Effector memory CD8-positive, alpha-beta T cell (primary cell): Measurements from ENCODE around the gene TSPAN18.
A peak's percentile ranks its signal among the peaks of the same experiment; 100 is the strongest.

Source experiments
- ATAC-seq: fragments of 150-1000 bp; cut with Tn5 transposase; replicated peaks from 2 replicates; pipeline ENCODE4 v1.10.0; 2021; ENCODE audit warnings: mild to moderate bottlenecking, moderate library complexity
- DNase-seq, 3 experiments: peaks; one replicate each; pipeline ENCODE4 v3.0.0; 2021
- H3K27ac Mint-ChIP-seq, 2 donors: one replicate each; pipeline ENCODE4 v1.8.0; 2022; ENCODE audit warnings: mild to moderate bottlenecking in 2 of 2, mixed read lengths in 2 of 2, moderate library complexity in 2 of 2
- H3K27me3 Mint-ChIP-seq, 2 donors: one replicate each; pipeline ENCODE4 v1.8.0; 2022; ENCODE audit warnings: mixed read lengths in 2 of 2
- H3K36me3 Mint-ChIP-seq: one replicate; pipeline ENCODE4 v1.8.0; 2022; ENCODE audit warnings: mild to moderate bottlenecking, moderate library complexity, mixed read lengths; ENCODE audit not compliant: insufficient read depth
- H3K4me1 Mint-ChIP-seq, 2 donors: one replicate each; pipeline ENCODE4 v1.8.0; 2022; ENCODE audit warnings: low read depth in 2 of 2, mixed read lengths in 2 of 2
- H3K4me3 Mint-ChIP-seq, 2 donors: one replicate each; pipeline ENCODE4 v1.8.0; 2022; ENCODE audit warnings: mild to moderate bottlenecking in 2 of 2, mixed read lengths in 2 of 2, moderate library complexity in 2 of 2
- H3K9me3 Mint-ChIP-seq, 2 donors: one replicate each; pipeline ENCODE4 v1.8.0; 2022; ENCODE audit warnings: mixed read lengths in 2 of 2

Gene TSPAN18

GRCh38 chr11:44858796-44859527 lies 132.2 kb downstream of the TSPAN18 start:
- no peak for DNase-seq
- Mint-ChIP-seq H3K27ac (no peak overlapping the region), H3K36me3 (peaks cover 13% of the 10 kb centered on the region), H3K4me3 (no peak overlapping the region), H3K27me3 (peaks cover 6 to 9% of the 10 kb centered on the region in 2 donors), H3K4me1 (peaks cover 30 to 42% of the 10 kb centered on the region in 2 donors), H3K9me3 (no peaks in the 10 kb centered on the region)
- no peak for ATAC-seq

- ATAC-seq (no peak), DNase-seq (no peak)
- Mint-ChIP-seq H3K27ac (no peak overlapping the region), H3K36me3 (peaks cover 13% of the 10 kb centered on the region), H3K4me1 (peaks cover 30 to 42% of the 10 kb centered on the region in 2 donors), H3K9me3 (no peaks in the 10 kb centered on the region), H3K4me3 (no peak overlapping the region), H3K27me3 (peaks cover 6 to 9% of the 10 kb centered on the region in 2 donors)
Measured at GRCh38 chr11:44859528-44859925, 132.8 kb downstream of the TSPAN18 start.

GRCh38 chr11:44860346-44860745 lies 133.6 kb downstream of the TSPAN18 start:
- Mint-ChIP-seq H3K9me3 (no peaks in the 10 kb centered on the region), H3K27ac (peak overlapping the region; percentile 1 to 84), H3K4me1 (peaks cover 30 to 42% of the 10 kb centered on the region in 2 donors), H3K27me3 (peaks cover 6 to 9% of the 10 kb centered on the region in 2 donors), H3K36me3 (peaks cover 13% of the 10 kb centered on the region), H3K4me3 (no peak overlapping the region)
- no peak for ATAC-seq
- no peak for DNase-seq

GRCh38 chr11:44861849-44862557 lies 135.2 kb downstream of the TSPAN18 start:
- ATAC-seq (peak; percentile 97), DNase-seq (peak; percentile 79 to 81 (median 80))
- H3K36me3 Mint-ChIP-seq: peaks cover 13% of the 10 kb centered on the region
- H3K4me1 Mint-ChIP-seq: peaks cover 30 to 43% of the 10 kb centered on the region in 2 donors
- H3K4me3 Mint-ChIP-seq: peak overlapping the region; percentile 59 to 71
- peaks cover 0 to 9% of the 10 kb centered on the region in 2 donors for H3K27me3 Mint-ChIP-seq
- H3K27ac Mint-ChIP-seq: peak overlapping the region; percentile 57 to 84
- no peaks in the 10 kb centered on the region for H3K9me3 Mint-ChIP-seq

- Mint-ChIP-seq H3K36me3 (peaks cover 13% of the 10 kb centered on the region), H3K4me3 (peak overlapping the region; percentile 59 to 71), H3K9me3 (no peaks in the 10 kb centered on the region), H3K27me3 (peaks cover 0 to 9% of the 10 kb centered on the region in 2 donors), H3K27ac (peak overlapping the region; percentile 57 to 84), H3K4me1 (peaks cover 29 to 44% of the 10 kb centered on the region in 2 donors)
- DNase-seq (no peak), ATAC-seq (no peak)
Measured at GRCh38 chr11:44862558-44863101, 135.9 kb downstream of the TSPAN18 start.

GRCh38 chr11:44863231-44863630 lies 136.5 kb downstream of the TSPAN18 start:
- H3K9me3 Mint-ChIP-seq: no peaks in the 10 kb centered on the region
- ATAC-seq (no peak), DNase-seq (no peak)
- peak overlapping the region in 1 of 2 donors; percentile 71 for H3K4me3 Mint-ChIP-seq
- peaks cover 0 to 9% of the 10 kb centered on the region in 2 donors for H3K27me3 Mint-ChIP-seq
- H3K4me1 Mint-ChIP-seq: peaks cover 26 to 44% of the 10 kb centered on the region in 2 donors
- H3K36me3 Mint-ChIP-seq: peaks cover 13% of the 10 kb centered on the region
- no peak overlapping the region for H3K27ac Mint-ChIP-seq

- Mint-ChIP-seq H3K9me3 (no peaks in the 10 kb centered on the region), H3K36me3 (peaks cover 12% of the 10 kb centered on the region), H3K27ac (no peak overlapping the region), H3K4me3 (no peak overlapping the region), H3K4me1 (peaks cover 37 to 42% of the 10 kb centered on the region in 2 donors), H3K27me3 (peaks cover 0 to under 1% of the 10 kb centered on the region in 2 donors)
- no peak for ATAC-seq
- no peak for DNase-seq
Measured at GRCh38 chr11:44865866-44866272, 139.1 kb downstream of the TSPAN18 start.

- H3K4me1 Mint-ChIP-seq: peaks cover 38 to 41% of the 10 kb centered on the region in 2 donors
- no peak overlapping the region for H3K27ac Mint-ChIP-seq
- H3K36me3 Mint-ChIP-seq: peaks cover 12% of the 10 kb centered on the region
- no peaks in the 10 kb centered on the region for H3K27me3 Mint-ChIP-seq
- H3K9me3 Mint-ChIP-seq: no peaks in the 10 kb centered on the region
- no peak for DNase-seq
- H3K4me3 Mint-ChIP-seq: no peak overlapping the region
- no peak for ATAC-seq
Measured at GRCh38 chr11:44866286-44866685, 139.5 kb downstream of the TSPAN18 start.

- H3K27me3 Mint-ChIP-seq: no peaks in the 10 kb centered on the region
- no peak for DNase-seq
- no peaks in the 10 kb centered on the region for H3K9me3 Mint-ChIP-seq
- H3K36me3 Mint-ChIP-seq: peaks cover 3% of the 10 kb centered on the region
- peaks cover 22 to 25% of the 10 kb centered on the region in 2 donors for H3K4me1 Mint-ChIP-seq
- ATAC-seq: no peak
- H3K27ac Mint-ChIP-seq: no peak overlapping the region
- H3K4me3 Mint-ChIP-seq: no peak overlapping the region
Measured at GRCh38 chr11:44868021-44868420, 141.3 kb downstream of the TSPAN18 start.

- ATAC-seq: no peak
- no peak overlapping the region for H3K4me3 Mint-ChIP-seq
- H3K4me1 Mint-ChIP-seq: peaks cover 21% of the 10 kb centered on the region in 2 donors
- H3K27ac Mint-ChIP-seq: no peak overlapping the region
- DNase-seq: no peak
- peaks cover 3% of the 10 kb centered on the region for H3K36me3 Mint-ChIP-seq
- no peaks in the 10 kb centered on the region for H3K27me3 Mint-ChIP-seq
- H3K9me3 Mint-ChIP-seq: no peaks in the 10 kb centered on the region
Measured at GRCh38 chr11:44868455-44869421, 142.0 kb downstream of the TSPAN18 start.

GRCh38 chr11:44870181-44870580 lies 143.4 kb downstream of the TSPAN18 start:
- DNase-seq (no peak), ATAC-seq (no peak)
- no peaks in the 10 kb centered on the region for H3K9me3 Mint-ChIP-seq
- H3K36me3 Mint-ChIP-seq: peaks cover 3% of the 10 kb centered on the region
- H3K4me3 Mint-ChIP-seq: peak overlapping the region in 1 of 2 donors; percentile 10
- peaks cover 21% of the 10 kb centered on the region in 2 donors for H3K4me1 Mint-ChIP-seq
- peak overlapping the region; percentile 74 to 76 for H3K27ac Mint-ChIP-seq
- H3K27me3 Mint-ChIP-seq: no peaks in the 10 kb centered on the region

- ATAC-seq: peak; percentile 88
- no peak for DNase-seq
- H3K4me3 Mint-ChIP-seq: no peak overlapping the region
- peaks cover 3% of the 10 kb centered on the region for H3K36me3 Mint-ChIP-seq
- peak overlapping the region; percentile 74 to 76 for H3K27ac Mint-ChIP-seq
- H3K4me1 Mint-ChIP-seq: peaks cover 20 to 21% of the 10 kb centered on the region in 2 donors
- H3K9me3 Mint-ChIP-seq: no peaks in the 10 kb centered on the region
- no peaks in the 10 kb centered on the region for H3K27me3 Mint-ChIP-seq
Measured at GRCh38 chr11:44870615-44871176, 143.9 kb downstream of the TSPAN18 start.
